ENCODE data around the gene ZNF710.

Gene ZNF710

GRCh38 chr15:89975482-89976245 is 25.5 kb upstream of the ZNF710 start:
- TF ChIP-seq TAF1 (IDR thresholded peaks at IDR 0.05; ENCODE audit: low read depth), result no peak
- no peak for TF ChIP-seq FOXM1 (IDR thresholded peaks at IDR 0.05; ENCODE audit: borderline replicate concordance, low read depth)
- no peak for TF ChIP-seq YY1 (IDR thresholded peaks at IDR 0.05; ENCODE audit: low read depth)
- no peak for TF ChIP-seq NFIC (IDR thresholded peaks at IDR 0.05)
- TF ChIP-seq TEAD4 (IDR thresholded peaks at IDR 0.05), result no peak
- no peak for TF ChIP-seq RAD21 (IDR thresholded peaks at IDR 0.05; ENCODE audit: low read depth)

- TF ChIP-seq TCF12 (IDR thresholded peaks at IDR 0.05; ENCODE audit: low read depth), result no peak
- no peak for TF ChIP-seq TAF1 (IDR thresholded peaks at IDR 0.05; ENCODE audit: low read depth)
- no peak for TF ChIP-seq YY1 (IDR thresholded peaks at IDR 0.05; ENCODE audit: low read depth)
- TF ChIP-seq REST (IDR thresholded peaks at IDR 0.05; ENCODE audit: low read depth), result no peak
- no peak for TF ChIP-seq EP300 (IDR thresholded peaks at IDR 0.05; ENCODE audit: borderline replicate concordance)
- TF ChIP-seq FOXM1 (IDR thresholded peaks at IDR 0.05; ENCODE audit: borderline replicate concordance, low read depth), result no peak
- TF ChIP-seq CREB1 (IDR thresholded peaks at IDR 0.05; ENCODE audit: low read depth), result no peak
- TF ChIP-seq NFIC (IDR thresholded peaks at IDR 0.05), result no peak
- TF ChIP-seq MAX (IDR thresholded peaks at IDR 0.05), result no peak
- no peak for TF ChIP-seq TEAD4 (IDR thresholded peaks at IDR 0.05)
- TF ChIP-seq, protein P1, sequence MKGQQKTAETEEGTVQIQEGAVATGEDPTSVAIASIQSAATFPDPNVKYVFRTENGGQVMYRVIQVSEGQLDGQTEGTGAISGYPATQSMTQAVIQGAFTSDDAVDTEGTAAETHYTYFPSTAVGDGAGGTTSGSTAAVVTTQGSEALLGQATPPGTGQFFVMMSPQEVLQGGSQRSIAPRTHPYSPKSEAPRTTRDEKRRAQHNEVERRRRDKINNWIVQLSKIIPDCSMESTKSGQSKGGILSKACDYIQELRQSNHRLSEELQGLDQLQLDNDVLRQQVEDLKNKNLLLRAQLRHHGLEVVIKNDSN (IDR thresholded peaks at IDR 0.05), result no peak
- TF ChIP-seq ZBTB7A (IDR thresholded peaks at IDR 0.05; ENCODE audit: low read depth), result no peak
- TF ChIP-seq RAD21 (IDR thresholded peaks at IDR 0.05; ENCODE audit: low read depth), result no peak
- no peak for TF ChIP-seq EGR1 (IDR thresholded peaks at IDR 0.05)
Observed at GRCh38 chr15:89976246-89976600, 24.9 kb upstream of the ZNF710 start.

DNA sequence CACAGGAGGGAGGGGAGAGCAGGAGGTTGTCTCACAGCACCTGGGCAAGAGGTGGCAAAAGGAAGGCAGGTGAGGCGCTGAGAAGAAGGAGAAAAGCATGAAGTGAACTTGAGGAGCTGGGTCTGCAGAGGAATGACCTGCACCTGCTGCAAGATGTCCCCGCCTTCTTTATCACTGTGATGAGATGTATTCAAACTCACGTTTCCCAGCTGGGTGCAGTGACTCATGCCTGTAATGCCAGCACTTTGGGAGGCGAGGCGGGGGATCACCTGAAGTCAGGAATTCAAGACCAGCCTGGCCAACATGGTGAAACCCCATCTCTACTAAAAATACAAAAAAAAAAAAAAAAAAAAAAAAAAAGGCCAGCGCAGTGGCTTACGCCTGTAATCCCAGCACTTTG is 22.2 kb upstream of the ZNF710 start:
- TF ChIP-seq NFIC (IDR thresholded peaks at IDR 0.05) (no peak), TEAD4 (IDR thresholded peaks at IDR 0.05) (no peak), YY1 (IDR thresholded peaks at IDR 0.05; ENCODE audit: low read depth) (no peak), EP300 (IDR thresholded peaks at IDR 0.05; ENCODE audit: borderline replicate concordance) (no peak), ZBTB7A (IDR thresholded peaks at IDR 0.05; ENCODE audit: low read depth) (no peak), FOXM1 (IDR thresholded peaks at IDR 0.05; ENCODE audit: borderline replicate concordance, low read depth) (no peak), CREB1 (IDR thresholded peaks at IDR 0.05; ENCODE audit: low read depth) (no peak), CEBPB (IDR thresholded peaks at IDR 0.05) (no peak), REST (IDR thresholded peaks at IDR 0.05; ENCODE audit: low read depth) (no peak)
- TF ChIP-seq, protein P1 (IDR thresholded peaks at IDR 0.05), result no peak

GRCh38 chr15:89980896-89981295 is 20.2 kb upstream of the ZNF710 start:
- TF ChIP-seq, protein P1 (IDR thresholded peaks at IDR 0.05), result no peak
- no peak for TF ChIP-seq NFIC (IDR thresholded peaks at IDR 0.05)

- no peak for TF ChIP-seq FOXM1 (IDR thresholded peaks at IDR 0.05; ENCODE audit: borderline replicate concordance, low read depth)
- no peak for TF ChIP-seq TCF12 (IDR thresholded peaks at IDR 0.05; ENCODE audit: low read depth)
- TF ChIP-seq YY1 (IDR thresholded peaks at IDR 0.05; ENCODE audit: low read depth), result no peak
- TF ChIP-seq, protein P1 (IDR thresholded peaks at IDR 0.05), result no peak
- TF ChIP-seq CREB1 (IDR thresholded peaks at IDR 0.05; ENCODE audit: low read depth), result no peak
- TF ChIP-seq RAD21 (IDR thresholded peaks at IDR 0.05; ENCODE audit: low read depth), result no peak
- no peak for TF ChIP-seq NFIC (IDR thresholded peaks at IDR 0.05)
- TF ChIP-seq TEAD4 (IDR thresholded peaks at IDR 0.05), result no peak
- no peak for TF ChIP-seq EP300 (IDR thresholded peaks at IDR 0.05; ENCODE audit: borderline replicate concordance)
Observed at GRCh38 chr15:89982315-89983055, 18.6 kb upstream of the ZNF710 start.
